ENCODE results near the gene NXPH4.

Gene NXPH4

DNA sequence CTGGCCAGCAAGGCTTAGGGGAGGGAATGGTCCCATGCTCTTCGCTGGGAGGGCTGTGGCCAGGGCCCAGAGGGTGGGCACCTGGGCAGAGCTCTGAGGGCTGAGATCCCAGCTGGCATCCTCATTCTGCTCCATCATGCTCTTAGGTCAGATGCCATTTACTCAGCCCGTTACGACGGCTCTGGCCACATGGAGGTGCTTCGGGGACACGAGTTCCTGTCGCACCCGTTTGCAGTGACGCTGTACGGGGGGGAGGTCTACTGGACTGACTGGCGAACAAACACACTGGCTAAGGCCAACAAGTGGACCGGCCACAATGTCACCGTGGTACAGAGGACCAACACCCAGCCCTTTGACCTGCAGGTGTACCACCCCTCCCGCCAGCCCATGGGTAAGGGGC lies 38.4 kb upstream of the NXPH4 start:
- Histone ChIP-seq H3K4me3 (ENCODE audit: severe bottlenecking) (no peak overlapping the region), H3K9me3 (ENCODE audit: severe bottlenecking) (no peaks in the 10 kb centered on the region), H3K27me3 (ENCODE audit: insufficient read depth, poor library complexity, severe bottlenecking) (no peaks in the 10 kb centered on the region), H3K36me3 (ENCODE audit: low read depth) (peaks cover 8% of the 10 kb centered on the region; the same call in 1 of the 2 replicates), H3K27ac (ENCODE audit: poor library complexity, severe bottlenecking) (no peak overlapping the region), H3K4me1 (ENCODE audit: insufficient read depth, poor library complexity, severe bottlenecking) (peaks cover 27% of the 10 kb centered on the region)
- DNase-seq (ENCODE audit: low spot score): no peak
- TF ChIP-seq, protein P1, sequence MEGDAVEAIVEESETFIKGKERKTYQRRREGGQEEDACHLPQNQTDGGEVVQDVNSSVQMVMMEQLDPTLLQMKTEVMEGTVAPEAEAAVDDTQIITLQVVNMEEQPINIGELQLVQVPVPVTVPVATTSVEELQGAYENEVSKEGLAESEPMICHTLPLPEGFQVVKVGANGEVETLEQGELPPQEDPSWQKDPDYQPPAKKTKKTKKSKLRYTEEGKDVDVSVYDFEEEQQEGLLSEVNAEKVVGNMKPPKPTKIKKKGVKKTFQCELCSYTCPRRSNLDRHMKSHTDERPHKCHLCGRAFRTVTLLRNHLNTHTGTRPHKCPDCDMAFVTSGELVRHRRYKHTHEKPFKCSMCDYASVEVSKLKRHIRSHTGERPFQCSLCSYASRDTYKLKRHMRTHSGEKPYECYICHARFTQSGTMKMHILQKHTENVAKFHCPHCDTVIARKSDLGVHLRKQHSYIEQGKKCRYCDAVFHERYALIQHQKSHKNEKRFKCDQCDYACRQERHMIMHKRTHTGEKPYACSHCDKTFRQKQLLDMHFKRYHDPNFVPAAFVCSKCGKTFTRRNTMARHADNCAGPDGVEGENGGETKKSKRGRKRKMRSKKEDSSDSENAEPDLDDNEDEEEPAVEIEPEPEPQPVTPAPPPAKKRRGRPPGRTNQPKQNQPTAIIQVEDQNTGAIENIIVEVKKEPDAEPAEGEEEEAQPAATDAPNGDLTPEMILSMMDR (IDR thresholded peaks at IDR 0.05; ENCODE audit: poor library complexity, severe bottlenecking): no peak
- ATAC-seq (ENCODE audit: low read depth): no peak

DNA sequence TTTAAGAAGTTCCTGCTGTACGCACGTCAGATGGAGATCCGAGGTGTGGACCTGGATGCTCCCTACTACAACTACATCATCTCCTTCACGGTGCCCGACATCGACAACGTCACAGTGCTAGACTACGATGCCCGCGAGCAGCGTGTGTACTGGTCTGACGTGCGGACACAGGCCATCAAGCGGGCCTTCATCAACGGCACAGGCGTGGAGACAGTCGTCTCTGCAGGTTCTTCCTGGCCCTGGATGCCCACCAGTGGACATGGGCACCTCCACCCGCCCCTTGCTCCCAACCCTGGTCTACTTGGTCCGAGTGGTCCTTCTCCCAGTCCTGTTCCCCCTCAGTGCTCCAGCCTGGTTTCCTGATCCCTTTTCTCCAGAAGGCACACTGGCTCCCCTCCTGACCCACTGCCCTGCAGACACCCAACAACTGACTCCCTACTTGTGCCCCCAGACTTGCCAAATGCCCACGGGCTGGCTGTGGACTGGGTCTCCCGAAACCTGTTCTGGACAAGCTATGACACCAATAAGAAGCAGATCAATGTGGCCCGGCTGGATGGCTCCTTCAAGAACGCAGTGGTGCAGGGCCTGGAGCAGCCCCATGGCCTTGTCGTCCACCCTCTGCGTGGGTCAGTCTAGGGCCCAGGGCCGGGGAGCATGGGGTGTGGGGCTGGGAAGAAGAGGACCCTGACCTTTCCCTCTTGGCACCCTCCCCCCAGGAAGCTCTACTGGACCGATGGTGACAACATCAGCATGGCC lies 37.1 kb upstream of the NXPH4 start:
- Histone ChIP-seq H3K4me3 (ENCODE audit: severe bottlenecking) (no peak overlapping the region), H3K36me3 (ENCODE audit: low read depth) (peaks cover 17% of the 10 kb centered on the region), H3K9me3 (ENCODE audit: severe bottlenecking) (no peaks in the 10 kb centered on the region), H3K27ac (ENCODE audit: poor library complexity, severe bottlenecking) (no peak overlapping the region), H3K27me3 (ENCODE audit: insufficient read depth, poor library complexity, severe bottlenecking) (no peaks in the 10 kb centered on the region), H3K4me1 (ENCODE audit: insufficient read depth, poor library complexity, severe bottlenecking) (peaks cover 27% of the 10 kb centered on the region)
- TF ChIP-seq, protein P1 (IDR thresholded peaks at IDR 0.05; ENCODE audit: poor library complexity, severe bottlenecking): no peak
- no peak for DNase-seq (ENCODE audit: low spot score)
- no peak for ATAC-seq (ENCODE audit: low read depth)

DNA sequence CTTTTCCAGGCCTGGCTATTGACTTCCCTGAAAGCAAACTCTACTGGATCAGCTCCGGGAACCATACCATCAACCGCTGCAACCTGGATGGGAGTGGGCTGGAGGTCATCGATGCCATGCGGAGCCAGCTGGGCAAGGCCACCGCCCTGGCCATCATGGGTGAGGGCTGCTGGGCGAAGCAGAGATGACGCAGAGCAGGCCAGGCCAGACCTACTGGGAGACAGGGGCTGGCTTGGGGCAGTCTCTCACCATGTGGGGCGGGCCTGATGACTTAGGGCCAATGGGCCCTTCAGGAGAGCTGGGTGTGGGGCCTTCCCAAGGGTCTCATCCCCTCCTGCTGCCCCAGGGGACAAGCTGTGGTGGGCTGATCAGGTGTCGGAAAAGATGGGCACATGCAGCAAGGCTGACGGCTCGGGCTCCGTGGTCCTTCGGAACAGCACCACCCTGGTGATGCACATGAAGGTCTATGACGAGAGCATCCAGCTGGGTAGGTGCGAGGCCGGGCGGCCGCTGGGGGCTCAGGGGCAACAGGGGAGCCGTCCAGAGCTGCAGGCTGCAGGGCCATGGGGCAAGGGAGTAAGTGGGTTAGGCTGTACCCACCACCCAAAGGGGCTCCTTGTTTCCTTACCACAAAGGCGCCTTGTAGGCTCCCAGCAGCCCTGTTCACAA lies 36.1 kb upstream of the NXPH4 start:
- no peaks in the 10 kb centered on the region for H3K9me3 ChIP-seq (ENCODE audit: severe bottlenecking)
- peaks cover 18% of the 10 kb centered on the region for H3K4me1 ChIP-seq (ENCODE audit: insufficient read depth, poor library complexity, severe bottlenecking)
- H3K27ac ChIP-seq (ENCODE audit: poor library complexity, severe bottlenecking): no peak overlapping the region
- H3K36me3 ChIP-seq (ENCODE audit: low read depth): peaks cover 17% of the 10 kb centered on the region
- no peaks in the 10 kb centered on the region for H3K27me3 ChIP-seq (ENCODE audit: insufficient read depth, poor library complexity, severe bottlenecking)
- DNase-seq (ENCODE audit: low spot score) (no peak), ATAC-seq (ENCODE audit: low read depth) (no peak)
- TF ChIP-seq, protein P1 (IDR thresholded peaks at IDR 0.05; ENCODE audit: poor library complexity, severe bottlenecking): no peak
- no peak overlapping the region for H3K4me3 ChIP-seq (ENCODE audit: severe bottlenecking)

DNA sequence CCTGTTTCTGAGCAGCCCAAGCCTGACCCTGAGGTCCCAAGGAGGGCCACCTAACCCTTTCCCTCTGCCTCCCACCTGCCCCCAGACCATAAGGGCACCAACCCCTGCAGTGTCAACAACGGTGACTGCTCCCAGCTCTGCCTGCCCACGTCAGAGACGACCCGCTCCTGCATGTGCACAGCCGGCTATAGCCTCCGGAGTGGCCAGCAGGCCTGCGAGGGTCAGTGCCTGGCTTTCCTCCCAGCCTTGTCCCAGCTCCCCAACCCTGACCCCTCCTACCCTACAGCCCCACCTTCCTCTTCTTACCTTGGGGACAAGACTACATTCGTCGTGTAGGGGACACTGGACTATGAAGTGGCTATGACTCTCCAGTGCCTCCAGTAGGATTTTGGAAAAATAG lies 35.5 kb upstream of the NXPH4 start:
- no peaks in the 10 kb centered on the region for H3K9me3 ChIP-seq (ENCODE audit: severe bottlenecking)
- ATAC-seq (ENCODE audit: low read depth) (no peak), DNase-seq (ENCODE audit: low spot score) (no peak)
- no peak overlapping the region for H3K27ac ChIP-seq (ENCODE audit: poor library complexity, severe bottlenecking)
- TF ChIP-seq, protein P1 (IDR thresholded peaks at IDR 0.05; ENCODE audit: poor library complexity, severe bottlenecking): no peak
- no peaks in the 10 kb centered on the region for H3K27me3 ChIP-seq (ENCODE audit: insufficient read depth, poor library complexity, severe bottlenecking)
- no peak overlapping the region for H3K4me3 ChIP-seq (ENCODE audit: severe bottlenecking)
- peaks cover 15% of the 10 kb centered on the region for H3K36me3 ChIP-seq (ENCODE audit: low read depth)
- peaks cover 14% of the 10 kb centered on the region for H3K4me1 ChIP-seq (ENCODE audit: insufficient read depth, poor library complexity, severe bottlenecking)

All from RWPE2 (cell line).